Stimulated activated CD4-positive, alpha-beta T cell treated with anti-CD3 and anti-CD28 coated beads, Interleukin-2, amount 100 ng/mL, for 24 hours (primary cell): Measurements from ENCODE around the gene FBXO31.
"Not testable (repeated sequence)": the region's sequence is repeated elsewhere in the genome, so short reads cannot be mapped to it uniquely, and the experiment has no call there.

Source experiments
- DNase-seq, 2 donors: peaks; one replicate each; pipeline ENCODE4 v3.0.0-alpha.2; 2020

Gene FBXO31

GRCh38 chr16:87342504-87342903 lies 41.1 kb downstream of the FBXO31 start:
- DNase-seq, result no peak

GRCh38 chr16:87340198-87340597 lies 43.4 kb downstream of the FBXO31 start:
- no peak for DNase-seq

GRCh38 chr16:87339724-87340105 lies 43.9 kb downstream of the FBXO31 start:
- not testable (repeated sequence) for DNase-seq

- no peak for DNase-seq
Observed at GRCh38 chr16:87339086-87339723, 44.4 kb downstream of the FBXO31 start.

GRCh38 chr16:87338155-87338765 lies 45.3 kb downstream of the FBXO31 start:
- DNase-seq, result no peak

GRCh38 chr16:87337262-87337771 lies 46.3 kb downstream of the FBXO31 start:
- no peak for DNase-seq

GRCh38 chr16:87336434-87337240 lies 46.9 kb downstream of the FBXO31 start:
- no peak for DNase-seq

- DNase-seq, result no peak
Observed at GRCh38 chr16:87335625-87336433, 47.7 kb downstream of the FBXO31 start.

- no peak for DNase-seq
Observed at GRCh38 chr16:87334651-87335624, 48.6 kb downstream of the FBXO31 start.

- DNase-seq, result no peak
Observed at GRCh38 chr16:87333581-87334331, 49.8 kb downstream of the FBXO31 start.

- DNase-seq, result no peak
Observed at GRCh38 chr16:87333101-87333500, 50.5 kb downstream of the FBXO31 start.

- DNase-seq, result no peak
Observed at GRCh38 chr16:87332150-87332549, 51.4 kb downstream of the FBXO31 start.

GRCh38 chr16:87331241-87331801 lies 52.3 kb downstream of the FBXO31 start:
- DNase-seq, result no peak

GRCh38 chr16:87330646-87331045 lies 52.9 kb downstream of the FBXO31 start:
- no peak for DNase-seq

GRCh38 chr16:87330257-87330624 lies 53.3 kb downstream of the FBXO31 start:
- no peak for DNase-seq

GRCh38 chr16:87329436-87330256 lies 53.9 kb downstream of the FBXO31 start:
- no peak for DNase-seq

- no peak for DNase-seq
Observed at GRCh38 chr16:87328846-87329245, 54.7 kb downstream of the FBXO31 start.

GRCh38 chr16:87327798-87328495 lies 55.6 kb downstream of the FBXO31 start:
- DNase-seq, result no peak

- no peak for DNase-seq
Observed at GRCh38 chr16:87326151-87326571, 57.4 kb downstream of the FBXO31 start.
